Naive thymus-derived CD4-positive, alpha-beta T cell (primary cell): ENCODE results near the gene HIRIP3. TPM values are rescaled to one million over a fixed set of nuclear protein-coding genes. Genes with fewer than 3 reads are reported as not detected.
"Not testable (repeated sequence)": the region's sequence is repeated elsewhere in the genome, so short reads cannot be mapped to it uniquely, and the experiment has no call there.

ENCODE experiments used
- ATAC-seq: fragments of 150-1000 bp; cut with Tn5 transposase; 2 replicates; pipeline ENCODE4 v1.10.0; 2021; ENCODE audit warnings: mild to moderate bottlenecking, moderate library complexity
- CTCF ChIA-PET: fragments of 350-600 bp; sonication (Branson Sonifier 250); formaldehyde crosslinking; loops from one replicate; lab custom pipeline; 2021; ENCODE audit warnings: antibody characterized with exemption; lab: Charles Lee
- POLR2A ChIA-PET: fragments of 350-600 bp; sonication (Branson Sonifier 250); formaldehyde crosslinking; loops from one replicate; lab custom pipeline; 2021; ENCODE audit warnings: antibody characterized with exemption, inconsistent platforms; lab: Charles Lee
- DNase-seq, 9 donors: peaks; one replicate each; pipeline versions ENCODE4 v3.0.0 to v3.0.0-alpha.2; 2020 to 2022; ENCODE audit warnings: mixed read lengths in 1 of 9
- H3K27ac ChIP-seq: one replicate; pipeline ENCODE4 v1.7.0; 2013; ENCODE audit warnings: mild to moderate bottlenecking, low read depth, low read length, moderate library complexity
- H3K27me3 ChIP-seq, 2 donors: one replicate each; pipeline ENCODE4 v1.7.0; 2013; ENCODE audit warnings: low read length in 2 of 2, mild to moderate bottlenecking in 2 of 2, moderate library complexity in 2 of 2; ENCODE audit not compliant: control insufficient read depth in 2 of 2, insufficient read depth in 2 of 2
- H3K36me3 ChIP-seq, 3 experiments: 1 replicate in 2 of 3; 2 replicates in 1 of 3; pipeline ENCODE4 v1.7.0; 2013; ENCODE audit warnings: low read length in 3 of 3, mild to moderate bottlenecking in 3 of 3, moderate library complexity in 1 of 3; ENCODE audit not compliant: insufficient read depth in 3 of 3, control insufficient read depth in 2 of 3
- H3K4me1 ChIP-seq, 2 donors: one replicate each; pipeline ENCODE4 v1.7.0; 2013; ENCODE audit warnings: low read length in 2 of 2, mild to moderate bottlenecking in 2 of 2, moderate library complexity in 1 of 2; ENCODE audit not compliant: control insufficient read depth in 2 of 2, insufficient read depth in 2 of 2
- H3K4me3 ChIP-seq: 2 replicates; pipeline ENCODE4 v1.7.0; 2013; ENCODE audit warnings: mild to moderate bottlenecking, low read length
- H3K9me3 ChIP-seq, 3 experiments: 1 replicate in 2 of 3; 2 replicates in 1 of 3; pipeline ENCODE4 v1.7.0; 2013; ENCODE audit warnings: low read length in 3 of 3; ENCODE audit not compliant: control insufficient read depth in 2 of 3
- H3K27ac Mint-ChIP-seq, 9 donors: one replicate each; pipeline ENCODE4 v1.8.0; 2020 to 2022; ENCODE audit warnings: mixed read lengths in 9 of 9, mild to moderate bottlenecking in 8 of 9, moderate library complexity in 5 of 9, inconsistent platforms in 2 of 9
- H3K27me3 Mint-ChIP-seq, 5 donors: one replicate each; pipeline ENCODE4 v1.8.0; 2021 to 2022; ENCODE audit warnings: mixed read lengths in 5 of 5, mild to moderate bottlenecking in 1 of 5
- H3K36me3 Mint-ChIP-seq, 5 donors: one replicate each; pipeline ENCODE4 v1.8.0; 2020 to 2022; ENCODE audit warnings: mixed read lengths in 5 of 5, mild to moderate bottlenecking in 3 of 5, inconsistent platforms in 1 of 5
- H3K4me1 Mint-ChIP-seq, 7 donors: one replicate each; pipeline ENCODE4 v1.8.0; 2020 to 2022; ENCODE audit warnings: mixed read lengths in 7 of 7, mild to moderate bottlenecking in 3 of 7, inconsistent platforms in 1 of 7
- H3K4me3 Mint-ChIP-seq, 10 donors: one replicate each; pipeline ENCODE4 v1.8.0; 2020 to 2022; ENCODE audit warnings: mild to moderate bottlenecking in 10 of 10, mixed read lengths in 10 of 10, moderate library complexity in 6 of 10, inconsistent platforms in 2 of 10
- H3K9me3 Mint-ChIP-seq, 11 donors: one replicate each; pipeline ENCODE4 v1.8.0; 2020 to 2022; ENCODE audit warnings: mixed read lengths in 11 of 11, mild to moderate bottlenecking in 4 of 11, inconsistent platforms in 1 of 11, moderate library complexity in 1 of 11
- intact Hi-C, 2 donors: fragments of 100-400 bp; cut with micrococcal nuclease; formaldehyde crosslinking; loops; one replicate each; pipeline ENCODE4 v1.15.1; 2023
- polyA plus RNA-seq, 2 donors: library from polyadenylated mRNA; unstranded; fragments of 300-500 nt; fragmentation: Illumina TruSeq; gene quantifications; one replicate each; pipeline ENCODE4 v1.2.3, GENCODE V29; 2021
- total RNA-seq, 6 experiments: library from RNA in 5 of 6; stranded (reverse) in 5 of 6; gene quantifications; 1 replicate in 5 of 6; 2 replicates in 1 of 6; pipeline ENCODE4 v1.2.3 and lab custom pipeline; 2021 to 2026

HIRIP3 gene, protein sequence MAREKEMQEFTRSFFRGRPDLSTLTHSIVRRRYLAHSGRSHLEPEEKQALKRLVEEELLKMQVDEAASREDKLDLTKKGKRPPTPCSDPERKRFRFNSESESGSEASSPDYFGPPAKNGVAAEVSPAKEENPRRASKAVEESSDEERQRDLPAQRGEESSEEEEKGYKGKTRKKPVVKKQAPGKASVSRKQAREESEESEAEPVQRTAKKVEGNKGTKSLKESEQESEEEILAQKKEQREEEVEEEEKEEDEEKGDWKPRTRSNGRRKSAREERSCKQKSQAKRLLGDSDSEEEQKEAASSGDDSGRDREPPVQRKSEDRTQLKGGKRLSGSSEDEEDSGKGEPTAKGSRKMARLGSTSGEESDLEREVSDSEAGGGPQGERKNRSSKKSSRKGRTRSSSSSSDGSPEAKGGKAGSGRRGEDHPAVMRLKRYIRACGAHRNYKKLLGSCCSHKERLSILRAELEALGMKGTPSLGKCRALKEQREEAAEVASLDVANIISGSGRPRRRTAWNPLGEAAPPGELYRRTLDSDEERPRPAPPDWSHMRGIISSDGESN
- total RNA-seq (10 to 100 TPM; 14.4 to 37.6 (median 17.2) TPM), polyA plus RNA-seq (10 to 100 TPM; 22.6 to 32.9 TPM), total RNA-seq (lab: John Stamatoyannopoulos, UW) (22.6 reads per million, percentile 53 among the genes with 10 or more reads in this experiment)

DNA sequence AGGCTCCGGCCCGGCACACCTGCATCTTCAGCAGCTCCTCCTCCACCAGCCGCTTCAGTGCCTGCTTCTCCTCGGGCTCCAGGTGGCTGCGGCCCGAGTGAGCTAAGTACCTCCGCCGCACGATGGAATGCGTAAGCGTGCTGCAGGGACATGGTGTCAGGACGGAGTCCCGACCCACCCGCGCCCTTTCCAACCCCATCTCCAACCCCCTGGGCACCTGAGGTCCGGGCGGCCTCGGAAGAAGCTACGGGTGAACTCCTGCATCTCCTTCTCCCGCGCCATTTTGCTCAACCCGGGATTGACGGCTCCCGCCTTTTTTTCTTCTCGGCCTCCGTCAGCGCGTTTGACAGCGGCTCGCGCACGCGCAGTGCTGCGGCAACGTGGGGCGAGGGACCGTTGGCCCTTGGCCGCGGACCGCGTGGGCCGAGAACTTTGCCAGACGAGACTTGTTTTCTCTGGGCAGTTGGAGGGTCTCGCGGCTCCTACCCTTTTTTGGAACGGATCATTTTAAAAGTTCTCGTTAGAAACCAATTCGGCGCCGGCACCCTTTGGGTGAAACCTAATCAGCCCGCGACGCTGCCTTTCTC lies at the start of gene HIRIP3:
Gene HIRIP3 (minus strand): TSS at position 294 of the 587 bp plus-strand sequence. CDS start 12 bp downstream, at position 282.
- ChIA-PET CTCF (no interaction called here), POLR2A (interaction anchor here (0.8 to 3.3 kb wide), 13 partner anchors 9 to 613 kb away, joined by 3 to 26 read pairs (median 6); partner anchors contain the start of genes CDIPT, KCTD13, KIF22 and TAOK2)
- Histone ChIP-seq H3K4me1 (peaks cover 16 to 18% of the 10 kb centered on the region in 2 donors), H3K4me3 (peak within 1 kb of the TSS; percentile 100), H3K9me3 (no peaks in the 10 kb centered on the region), H3K27ac (peak within 1 kb of the TSS; percentile 99), H3K36me3 (peaks cover 0 to 57% (median 0%) of the 10 kb centered on the region in 3 experiments), H3K27me3 (no peaks in the 10 kb centered on the region)
- intact Hi-C loops: loop anchor here (1.0 to 10.0 kb wide), 5 partner anchors 33 to 1131 kb away; partner anchors contain the start of genes FBXL19 (in 1 of the 2), MAZ (in 1 of the 2), SH2B1 (in 1 of the 2) and TMEM219 (in 1 of the 2)
- Mint-ChIP-seq H3K4me3 (peak within 1 kb of the TSS; percentile 86 to 99 (median 98)), H3K4me1 (peaks cover 24 to 53% (median 38%) of the 10 kb centered on the region in 7 donors), H3K9me3 (no peaks in the 10 kb centered on the region), H3K36me3 (peaks cover 0 to 27% (median 4%) of the 10 kb centered on the region in 5 donors), H3K27me3 (no peaks in the 10 kb centered on the region), H3K27ac (peak within 1 kb of the TSS; percentile 93 to 99 (median 97))
- peak; percentile 76 for ATAC-seq
- DNase-seq: peak; percentile 81 to 91 (median 88)

DNA sequence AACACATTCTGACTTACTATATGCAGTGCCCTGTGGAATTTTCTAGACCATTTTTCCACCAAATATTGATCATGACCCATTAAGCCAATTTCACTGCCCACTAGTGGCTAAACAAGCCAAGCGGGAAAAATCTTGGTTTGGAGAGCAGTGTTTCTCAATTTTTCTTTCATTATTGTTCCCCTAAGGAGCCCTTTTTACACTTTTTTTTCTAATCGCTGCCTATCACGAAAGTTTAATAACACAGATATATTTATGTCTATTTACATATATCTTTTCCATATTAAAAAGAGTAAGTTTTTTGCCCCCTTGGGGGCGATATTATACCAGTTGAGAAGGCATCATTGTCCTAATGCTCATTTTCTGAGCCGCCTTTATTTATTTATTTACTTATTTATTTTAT lies 46.4 kb upstream of the HIRIP3 start:
- DNase-seq: peak in 3 of 9 donors; percentile 40 to 44 (median 42)
- peaks cover 0 to 7% (median 0%) of the 10 kb centered on the region in 7 donors for H3K4me1 Mint-ChIP-seq
- no peak for ATAC-seq
- Histone ChIP-seq H3K9me3 (no peaks in the 10 kb centered on the region), H3K4me3 (no peak overlapping the region), H3K36me3 (no peaks in the 10 kb centered on the region), H3K4me1 (no peaks in the 10 kb centered on the region), H3K27me3 (no peaks in the 10 kb centered on the region), H3K27ac (no peak overlapping the region)
- H3K4me3 Mint-ChIP-seq: no peak overlapping the region
- CTCF ChIA-PET: interaction anchor here (0.9 to 3.3 kb wide), 3 partner anchors 9 to 14 kb away, joined by 3 to 10 read pairs (median 4); no protein-coding TSS in a partner anchor
- H3K27me3 Mint-ChIP-seq: peaks cover 0 to 21% (median 0%) of the 10 kb centered on the region in 5 donors
- POLR2A ChIA-PET: interaction anchor here (1.3 kb wide), 1 partner anchor 142 kb away, joined by 4 read pairs; the partner anchor contains the start of gene CORO1A
- H3K27ac Mint-ChIP-seq: no peak overlapping the region
- intact Hi-C loops: loop anchor here in 1 of 2 donors (1.0 to 2.0 kb wide), 4 partner anchors 13 to 587 kb away; partner anchors contain the start of gene TBX6
- H3K36me3 Mint-ChIP-seq: no peaks in the 10 kb centered on the region
- H3K9me3 Mint-ChIP-seq: no peaks in the 10 kb centered on the region

DNA sequence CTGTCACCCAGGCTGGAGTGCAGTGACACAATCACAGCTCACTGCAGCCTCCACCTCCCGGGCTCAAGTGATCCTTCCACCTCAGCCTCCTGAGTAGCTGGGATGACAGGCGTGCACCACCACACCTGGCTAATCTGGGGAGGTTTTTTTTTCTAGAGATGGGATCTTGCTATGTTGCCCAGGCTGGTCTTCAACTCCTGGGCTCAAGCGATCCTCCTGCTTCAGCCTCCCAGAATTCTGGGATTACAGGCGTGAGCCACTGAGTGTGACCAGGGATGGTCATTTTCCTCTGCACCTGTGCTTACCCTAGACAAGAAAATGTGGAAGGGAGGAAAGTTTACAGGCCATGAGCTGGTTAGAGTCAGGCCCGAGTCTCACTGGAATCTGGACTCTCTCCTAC lies 45.3 kb upstream of the HIRIP3 start:
- H3K4me1 ChIP-seq, H3K27ac Mint-ChIP-seq, DNase-seq, H3K36me3 Mint-ChIP-seq, H3K27me3 ChIP-seq, H3K36me3 ChIP-seq, H3K9me3 Mint-ChIP-seq, intact Hi-C loops, H3K9me3 ChIP-seq, H3K4me3 Mint-ChIP-seq, ATAC-seq, H3K4me3 ChIP-seq, H3K4me1 Mint-ChIP-seq, H3K27ac ChIP-seq: not testable (repeated sequence)
- peaks cover 0 to 26% (median 0%) of the 10 kb centered on the region in 5 donors for H3K27me3 Mint-ChIP-seq
- ChIA-PET CTCF (interaction anchor here (0.9 kb wide), 1 partner anchor 15 kb away, joined by 3 read pairs; no protein-coding TSS in a partner anchor), POLR2A (interaction anchor here (1.3 kb wide), 1 partner anchor 143 kb away, joined by 4 read pairs; the partner anchor contains the start of gene CORO1A)

DNA sequence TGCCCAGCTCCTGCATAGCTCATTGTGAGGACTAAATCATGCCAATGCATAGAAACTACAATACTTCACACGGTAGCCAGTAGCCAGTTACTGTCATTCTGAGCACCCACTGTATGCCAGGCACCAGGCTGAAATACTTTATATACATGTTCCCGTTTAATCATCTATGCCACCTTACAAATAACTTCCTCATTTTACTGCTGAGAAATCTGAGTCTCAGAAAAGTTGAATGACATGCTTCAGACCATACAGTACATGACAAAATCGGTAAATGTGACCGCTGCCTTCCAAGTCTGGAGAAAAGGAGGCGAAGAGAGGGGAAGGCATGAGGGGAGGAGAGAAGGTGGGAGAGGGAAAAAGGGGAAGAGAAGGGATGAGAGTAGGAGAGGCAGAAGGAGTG lies 44.8 kb upstream of the HIRIP3 start:
- Mint-ChIP-seq H3K27ac (no peak overlapping the region), H3K4me3 (no peak overlapping the region), H3K9me3 (no peaks in the 10 kb centered on the region), H3K27me3 (peaks cover 0 to 31% (median 0%) of the 10 kb centered on the region in 5 donors), H3K36me3 (no peaks in the 10 kb centered on the region), H3K4me1 (peaks cover 0 to 11% (median 0%) of the 10 kb centered on the region in 7 donors)
- ATAC-seq (peak; percentile 27), DNase-seq (no peak)
- H3K4me3 ChIP-seq: no peak overlapping the region
- no peaks in the 10 kb centered on the region for H3K4me1 ChIP-seq
- ChIA-PET CTCF (no interaction called here), POLR2A (no interaction called here)
- H3K9me3 ChIP-seq: no peaks in the 10 kb centered on the region
- no peaks in the 10 kb centered on the region for H3K36me3 ChIP-seq
- intact Hi-C loops: no loop called here
- no peaks in the 10 kb centered on the region for H3K27me3 ChIP-seq
- H3K27ac ChIP-seq: no peak overlapping the region

DNA sequence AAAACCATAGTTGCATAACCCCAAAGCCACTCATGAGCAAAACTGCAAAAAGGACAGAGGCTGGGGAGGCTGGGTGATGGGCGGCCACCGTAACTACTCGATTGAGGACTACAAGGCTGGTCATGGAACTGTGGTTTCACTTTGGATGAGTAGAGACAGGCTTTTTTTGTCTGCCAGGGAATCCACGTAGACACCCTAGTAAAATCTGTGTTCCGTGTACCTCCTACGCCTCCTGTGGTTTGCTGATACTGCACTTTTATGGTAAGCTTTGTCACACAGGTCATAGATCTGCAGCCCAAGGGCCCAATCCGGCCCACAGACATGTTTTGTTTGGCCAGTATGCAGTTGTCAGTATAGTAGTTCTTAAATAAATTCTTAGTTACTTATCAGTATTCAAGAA lies 37.9 kb upstream of the HIRIP3 start:
- Mint-ChIP-seq H3K27ac (no peak overlapping the region), H3K4me1 (peaks cover 4 to 23% (median 8%) of the 10 kb centered on the region in 7 donors), H3K27me3 (peaks cover 23 to 54% (median 27%) of the 10 kb centered on the region in 5 donors), H3K36me3 (no peaks in the 10 kb centered on the region), H3K4me3 (no peak overlapping the region), H3K9me3 (peaks cover 0 to 3% (median 0%) of the 10 kb centered on the region in 11 donors)
- Histone ChIP-seq H3K36me3 (no peaks in the 10 kb centered on the region), H3K4me3 (no peak overlapping the region), H3K4me1 (no peaks in the 10 kb centered on the region), H3K27ac (no peak overlapping the region), H3K27me3 (peaks cover 11 to 13% of the 10 kb centered on the region in 2 donors), H3K9me3 (no peaks in the 10 kb centered on the region)
- ATAC-seq (no peak), DNase-seq (no peak)
- ChIA-PET POLR2A (no interaction called here), CTCF (interaction anchor here (0.9 to 1.6 kb wide), 4 partner anchors 8 to 346 kb away, joined by 3 to 4 read pairs (median 4); no protein-coding TSS in a partner anchor)
- intact Hi-C loops: loop anchor here in 1 of 2 donors (10.0 kb wide), 1 partner anchor 108 kb away; the partner anchor contains the start of gene KCTD13
